ENCODE measurements around the gene TRIM14. TPM values are rescaled to one million over a fixed set of nuclear protein-coding genes. Genes with fewer than 3 reads are reported as not detected.

TRIM14 gene
- total RNA-seq, 3 donors from 2014 or later (not counting 1 experiment from before 2014, with no cell fraction given) = 45.1 to 66.5 (median 65.3) TPM

- Histone ChIP-seq H3K27ac (ENCODE audit: low read length) (no peak overlapping the region), H3K36me3 (ENCODE audit: control insufficient read depth, insufficient read depth, low read length) (no peaks in the 10 kb centered on the region), H3K4me3 (ENCODE audit: low read length) (no peak overlapping the region), H3K4me1 (ENCODE audit: control insufficient read depth, insufficient read depth, low read length) (peaks cover 15% of the 10 kb centered on the region), H3K27me3 (ENCODE audit: control insufficient read depth, insufficient read depth, low read length) (no peaks in the 10 kb centered on the region), H3K9me3 (ENCODE audit: control insufficient read depth, insufficient read depth, low read length) (no peaks in the 10 kb centered on the region)
- H3K36me3 Mint-ChIP-seq = no peaks in the 10 kb centered on the region
- H3K9me3 Mint-ChIP-seq = no peaks in the 10 kb centered on the region
- DNase-seq (no peak), ATAC-seq (no peak)
- intact Hi-C loops (cut with micrococcal nuclease) = no loop called here
- peak overlapping the region in 1 of 2 donors; percentile 47 for H3K27ac Mint-ChIP-seq
- 99% methylated on average over 5 of the region's 7 CpGs for WGBS (ENCODE audit: insufficient coverage)
- H3K4me3 Mint-ChIP-seq = peak overlapping the region; percentile 13
- H3K27me3 Mint-ChIP-seq (ENCODE audit: low read depth in 2 of 2) = no peaks in the 10 kb centered on the region
- no peak for TF ChIP-seq CTCF (IDR thresholded peaks at IDR 0.05)
- H3K4me1 Mint-ChIP-seq = peaks cover 14 to 18% of the 10 kb centered on the region in 2 donors
These were observed 64.6 kb downstream of the TRIM14 start for GRCh38 chr9:98054376-98054951.

- H3K4me3 ChIP-seq (ENCODE audit: low read length) = no peak overlapping the region
- WGBS (ENCODE audit: insufficient coverage) = 96% methylated on average over 4 of the region's 4 CpGs
- no peak for TF ChIP-seq CTCF (IDR thresholded peaks at IDR 0.05)
- H3K36me3 ChIP-seq (ENCODE audit: control insufficient read depth, insufficient read depth, low read length) = no peaks in the 10 kb centered on the region
- no peak overlapping the region for H3K4me3 Mint-ChIP-seq
- H3K27ac ChIP-seq (ENCODE audit: low read length) = no peak overlapping the region
- H3K9me3 Mint-ChIP-seq = no peaks in the 10 kb centered on the region
- no peaks in the 10 kb centered on the region for H3K36me3 Mint-ChIP-seq
- peaks cover 4% of the 10 kb centered on the region for H3K4me1 ChIP-seq (ENCODE audit: control insufficient read depth, insufficient read depth, low read length)
- H3K4me1 Mint-ChIP-seq = peaks cover 7% of the 10 kb centered on the region in 2 donors
- no peak for ATAC-seq
- no peaks in the 10 kb centered on the region for H3K27me3 ChIP-seq (ENCODE audit: control insufficient read depth, insufficient read depth, low read length)
- no peaks in the 10 kb centered on the region for H3K27me3 Mint-ChIP-seq (ENCODE audit: low read depth in 2 of 2)
- no peak for DNase-seq
- H3K9me3 ChIP-seq (ENCODE audit: control insufficient read depth, insufficient read depth, low read length) = no peaks in the 10 kb centered on the region
- no peak overlapping the region for H3K27ac Mint-ChIP-seq
- intact Hi-C loops (cut with micrococcal nuclease) = no loop called here
These were observed 68.7 kb downstream of the TRIM14 start for GRCh38 chr9:98050351-98050750.

- no peak overlapping the region for H3K27ac ChIP-seq (ENCODE audit: low read length)
- Mint-ChIP-seq H3K27ac (no peak overlapping the region), H3K4me1 (peaks cover 12% of the 10 kb centered on the region in 2 donors), H3K9me3 (no peaks in the 10 kb centered on the region), H3K36me3 (no peaks in the 10 kb centered on the region), H3K4me3 (no peak overlapping the region), H3K27me3 (ENCODE audit: low read depth in 2 of 2) (no peaks in the 10 kb centered on the region)
- ATAC-seq = no peak
- H3K4me3 ChIP-seq (ENCODE audit: low read length) = no peak overlapping the region
- no peaks in the 10 kb centered on the region for H3K36me3 ChIP-seq (ENCODE audit: control insufficient read depth, insufficient read depth, low read length)
- no peak for TF ChIP-seq CTCF (IDR thresholded peaks at IDR 0.05)
- 30% methylated on average over 1 of the region's 1 CpG for WGBS (ENCODE audit: insufficient coverage)
- no peak for DNase-seq
- intact Hi-C loops (cut with micrococcal nuclease) = no loop called here
- no peaks in the 10 kb centered on the region for H3K9me3 ChIP-seq (ENCODE audit: control insufficient read depth, insufficient read depth, low read length)
- H3K27me3 ChIP-seq (ENCODE audit: control insufficient read depth, insufficient read depth, low read length) = no peaks in the 10 kb centered on the region
- H3K4me1 ChIP-seq (ENCODE audit: control insufficient read depth, insufficient read depth, low read length) = peaks cover 10% of the 10 kb centered on the region
These were observed 69.5 kb downstream of the TRIM14 start for GRCh38 chr9:98049288-98050072.
